ENCODE data around the gene LYRM4.
A peak's percentile ranks its signal among the peaks of the same experiment; 100 is the strongest.

LYRM4 gene

GRCh38 chr6:5192135-5192794 lies 68.5 kb downstream of the LYRM4 start:
- in situ Hi-C loops (cut with HindIII; ENCODE audit: low sequenced_read_pairs), result no loop called here
- DNase-seq (ENCODE audit: low read depth), result no peak
- TF ChIP-seq CTCF (IDR thresholded peaks at IDR 0.05; ENCODE audit: low read depth, low read length, missing control alignments), result no peak
- H3K4me3 ChIP-seq (ENCODE audit: low read depth, low read length), result no peak overlapping the region

- no peak overlapping the region for H3K4me3 ChIP-seq (ENCODE audit: low read depth, low read length)
- no peak for DNase-seq (ENCODE audit: low read depth)
- no peak for TF ChIP-seq CTCF (IDR thresholded peaks at IDR 0.05; ENCODE audit: low read depth, low read length, missing control alignments)
- in situ Hi-C loops (cut with HindIII; ENCODE audit: low sequenced_read_pairs), result no loop called here
Observed at GRCh38 chr6:5191722-5192121, 69.0 kb downstream of the LYRM4 start.

- DNase-seq (ENCODE audit: low read depth), result no peak
- H3K4me3 ChIP-seq (ENCODE audit: low read depth, low read length), result no peak overlapping the region
- no peak for TF ChIP-seq CTCF (IDR thresholded peaks at IDR 0.05; ENCODE audit: low read depth, low read length, missing control alignments)
- in situ Hi-C loops (cut with HindIII; ENCODE audit: low sequenced_read_pairs), result no loop called here
Observed at GRCh38 chr6:5191222-5191621, 69.5 kb downstream of the LYRM4 start.

DNA sequence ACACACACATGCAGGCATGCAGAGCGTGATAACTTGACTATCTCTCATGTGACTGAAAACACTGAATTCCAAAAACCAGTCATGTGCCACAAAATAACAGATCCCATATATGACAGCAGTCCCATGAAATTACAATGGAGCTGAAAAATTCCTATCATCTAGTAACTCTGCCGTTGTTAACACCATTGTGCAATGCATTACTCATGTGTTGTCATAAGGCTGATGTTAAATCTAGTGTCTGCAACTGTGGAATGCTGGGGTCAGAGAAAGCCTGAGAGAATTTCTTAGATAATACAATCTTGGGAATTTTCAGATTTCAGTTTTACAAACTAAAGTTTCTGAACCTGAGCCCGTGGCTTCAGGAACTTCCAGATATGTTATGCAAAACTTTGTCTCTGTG lies 70.2 kb downstream of the LYRM4 start:
- DNase-seq (ENCODE audit: low read depth), result peak; percentile 83
- no peak for TF ChIP-seq CTCF (IDR thresholded peaks at IDR 0.05; ENCODE audit: low read depth, low read length, missing control alignments)
- in situ Hi-C loops (cut with HindIII; ENCODE audit: low sequenced_read_pairs), result no loop called here
- no peak overlapping the region for H3K4me3 ChIP-seq (ENCODE audit: low read depth, low read length)

- TF ChIP-seq CTCF (IDR thresholded peaks at IDR 0.05; ENCODE audit: low read depth, low read length, missing control alignments), result no peak
- in situ Hi-C loops (cut with HindIII; ENCODE audit: low sequenced_read_pairs), result no loop called here
- no peak for DNase-seq (ENCODE audit: low read depth)
- H3K4me3 ChIP-seq (ENCODE audit: low read depth, low read length), result no peak overlapping the region
Observed at GRCh38 chr6:5188646-5189045, 72.1 kb downstream of the LYRM4 start.

DNA sequence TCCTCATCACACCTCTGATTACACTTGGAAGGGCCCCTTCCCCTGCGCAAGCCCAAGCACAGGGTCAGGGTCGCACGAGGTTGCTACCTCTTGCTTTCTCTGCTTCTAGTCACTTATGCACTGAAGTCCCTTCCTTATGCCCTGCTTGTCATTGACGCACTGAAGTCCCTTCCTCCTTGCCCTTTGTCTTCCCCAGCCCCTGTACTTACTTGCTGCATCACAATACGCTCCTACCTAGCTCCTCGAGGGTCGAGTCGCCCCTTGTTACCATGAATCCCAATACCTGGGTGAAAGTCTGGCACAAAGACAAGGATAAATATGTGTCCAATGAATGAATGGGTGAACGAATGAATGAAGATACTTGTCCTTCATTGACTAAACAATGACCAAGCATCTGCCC lies 75.9 kb downstream of the LYRM4 start:
- in situ Hi-C loops (cut with HindIII; ENCODE audit: low sequenced_read_pairs), result no loop called here
- TF ChIP-seq CTCF (IDR thresholded peaks at IDR 0.05; ENCODE audit: low read depth, low read length, missing control alignments), result no peak
- DNase-seq (ENCODE audit: low read depth), result no peak
- no peak overlapping the region for H3K4me3 ChIP-seq (ENCODE audit: low read depth, low read length)
